OCI-LY1 (cell line): ENCODE results near the gene MADD.

Experiments used
- H2AFZ ChIP-seq: fragments of 200-600 bp; sonication (generic), shearing (Covaris generic); 2 replicates; pipeline ENCODE4 v1.6.0; 2014; ENCODE audit warnings: antibody characterized with exemption, mild to moderate bottlenecking, low read length
- H3F3A ChIP-seq: fragments of 200-600 bp; sonication (generic), shearing (Covaris generic); 2 replicates; pipeline ENCODE4 v1.6.0; 2014; ENCODE audit warnings: mild to moderate bottlenecking, antibody characterized with exemption, low read length, moderate library complexity; ENCODE audit not compliant: insufficient read depth
- H3K27ac ChIP-seq: fragments of 200-600 bp; sonication (generic); 2 replicates; pipeline ENCODE4 v1.5.1; 2014; ENCODE audit warnings: low read length, mixed run types, mild to moderate bottlenecking, low read depth; ENCODE audit not compliant: poor library complexity, severe bottlenecking
- H3K27me3 ChIP-seq: fragments of 200-600 bp; sonication (generic); 2 replicates; pipeline ENCODE4 v1.6.0; 2014; ENCODE audit warnings: antibody characterized with exemption, mild to moderate bottlenecking, low read length, moderate library complexity; ENCODE audit not compliant: insufficient read depth
- H3K36me3 ChIP-seq: fragments of 200-600 bp; sonication (generic); 2 replicates; pipeline ENCODE4 v1.6.1; 2014; ENCODE audit warnings: mild to moderate bottlenecking, antibody characterized with exemption, low read length, moderate library complexity, mixed read lengths; ENCODE audit not compliant: insufficient read depth
- H3K4me1 ChIP-seq: fragments of 200-600 bp; sonication (generic); 2 replicates; pipeline ENCODE4 v1.5.1; 2014; ENCODE audit warnings: mild to moderate bottlenecking, low read length, moderate library complexity; ENCODE audit not compliant: insufficient read depth, severe bottlenecking
- H3K4me2 ChIP-seq: fragments of 200-600 bp; sonication (generic), shearing (Covaris generic); 2 replicates; pipeline ENCODE4 v1.6.1; 2014; ENCODE audit warnings: low read length
- H3K4me3 ChIP-seq: fragments of 200-600 bp; sonication (generic); 2 replicates; pipeline ENCODE4 v1.5.1; 2014; ENCODE audit warnings: low read length, low read depth, mild to moderate bottlenecking, mixed read lengths; ENCODE audit not compliant: poor library complexity, severe bottlenecking
- H3K79me2 ChIP-seq: fragments of 200-600 bp; shearing (Covaris generic); 2 replicates; pipeline ENCODE4 v1.6.1; 2016; ENCODE audit warnings: mixed run types, low read length, mixed read lengths; ENCODE audit not compliant: insufficient read depth
- H3K9ac ChIP-seq: fragments of 200-600 bp; sonication (generic), shearing (Covaris generic); 2 replicates; pipeline ENCODE4 v1.6.1; 2014; ENCODE audit warnings: mild to moderate bottlenecking, low read length, mixed read lengths
- H3K9me2 ChIP-seq: fragments of 200-600 bp; sonication (generic), shearing (Covaris generic); 2 replicates; pipeline ENCODE4 v1.6.1; 2014; ENCODE audit warnings: low read depth, mild to moderate bottlenecking, low read length, mixed read lengths
- H3K9me3 ChIP-seq: fragments of 200-600 bp; shearing (Covaris generic); 2 replicates; pipeline ENCODE4 v1.6.1; 2014; ENCODE audit warnings: low read length, mixed read lengths
- H4K20me1 ChIP-seq: fragments of 200-600 bp; sonication (generic), shearing (Covaris generic); 2 replicates; pipeline ENCODE4 v1.6.0; 2016; ENCODE audit warnings: mild to moderate bottlenecking, low read length; ENCODE audit not compliant: insufficient read depth
- CTCF ChIP-seq: fragments of 200-600 bp; sonication (generic), shearing (Covaris generic); IDR thresholded peaks from 2 replicates; pipeline ENCODE4 v1.5.1; 2017; ENCODE audit warnings: mild to moderate bottlenecking, antibody characterized with exemption, low read length, moderate library complexity, mixed read lengths
- EZH2 ChIP-seq: fragments of 200-600 bp; sonication (generic), shearing (Covaris generic); IDR thresholded peaks from 2 replicates; pipeline ENCODE4 v1.8.0; 2017; ENCODE audit warnings: borderline replicate concordance, mixed run types, mild to moderate bottlenecking, antibody characterized with exemption, low read length, moderate library complexity, mixed read lengths

Gene MADD

GRCh38 chr11:47269829-47270305, at the start of gene MADD:
MADD (plus strand) TSS chr11:47270133.
- Histone ChIP-seq H3K9ac (peak within 1 kb of the TSS; percentile 86), H3K27ac (peak within 1 kb of the TSS; percentile 75), H3K9me3 (no peaks in the 10 kb centered on the region), H3K9me2 (no peaks in the 10 kb centered on the region), H3K4me3 (peak within 1 kb of the TSS; percentile 87), H4K20me1 (no peaks in the 10 kb centered on the region), H3K4me2 (peak within 1 kb of the TSS; percentile 100), H3K27me3 (no peaks in the 10 kb centered on the region), H2AFZ (peak within 1 kb of the TSS; percentile 57; the same call in 1 of the 2 replicates), H3K79me2 (peaks cover 25% of the 10 kb centered on the region), H3K36me3 (peaks cover 12% of the 10 kb centered on the region), H3K4me1 (peaks cover 46% of the 10 kb centered on the region), H3F3A (no peaks in the 10 kb centered on the region)
- TF ChIP-seq EZH2 (no peak), CTCF (peak; percentile 21; the same call in 1 of the 2 replicates)

- Histone ChIP-seq H3K4me1 (peaks cover 39% of the 10 kb centered on the region), H4K20me1 (no peaks in the 10 kb centered on the region), H3K9me3 (no peaks in the 10 kb centered on the region)
Observed at GRCh38 chr11:47220401-47220821, 49.5 kb upstream of the MADD start.

GRCh38 chr11:47222696-47223095, 47.2 kb upstream of the MADD start:
- Histone ChIP-seq H2AFZ (no peak overlapping the region), H3K9me3 (no peaks in the 10 kb centered on the region), H3K9ac (no peak overlapping the region), H3K9me2 (no peaks in the 10 kb centered on the region), H3K79me2 (no peaks in the 10 kb centered on the region), H3K27me3 (no peaks in the 10 kb centered on the region), H3K4me2 (no peak overlapping the region), H3K27ac (no peak overlapping the region), H3K4me3 (no peak overlapping the region), H3F3A (no peaks in the 10 kb centered on the region), H3K4me1 (peaks cover 19% of the 10 kb centered on the region), H4K20me1 (no peaks in the 10 kb centered on the region), H3K36me3 (peaks cover 52% of the 10 kb centered on the region)
- TF ChIP-seq EZH2 (no peak), CTCF (no peak)

More at GRCh38 chr11:47220401-47220821, 49.5 kb upstream of the MADD start:
- no peaks in the 10 kb centered on the region for H3K27me3 ChIP-seq
- H3K27ac ChIP-seq, result peak overlapping the region; percentile 31
- TF ChIP-seq EZH2 (no peak), CTCF (no peak)
- H3K9me2 ChIP-seq, result no peaks in the 10 kb centered on the region
- H3K4me2 ChIP-seq, result no peak overlapping the region
- no peak overlapping the region for H3K4me3 ChIP-seq
- H2AFZ ChIP-seq, result no peak overlapping the region
- no peaks in the 10 kb centered on the region for H3K79me2 ChIP-seq
- H3K36me3 ChIP-seq, result peaks cover 32% of the 10 kb centered on the region
- no peaks in the 10 kb centered on the region for H3F3A ChIP-seq
- no peak overlapping the region for H3K9ac ChIP-seq
